SH-SY5Y (cell line): Measurements from ENCODE around the gene NTN4.

ENCODE experiments used
- GATA2 ChIP-seq: IDR thresholded peaks from 2 replicates; pipeline ENCODE4 v1.6.1; 2011; ENCODE audit warnings: mild to moderate bottlenecking, low read depth, low read length
- GATA3 ChIP-seq: IDR thresholded peaks from 2 replicates; pipeline ENCODE4 v1.6.1; 2011; ENCODE audit warnings: low read depth, mild to moderate bottlenecking, low read length, moderate library complexity

DNA sequence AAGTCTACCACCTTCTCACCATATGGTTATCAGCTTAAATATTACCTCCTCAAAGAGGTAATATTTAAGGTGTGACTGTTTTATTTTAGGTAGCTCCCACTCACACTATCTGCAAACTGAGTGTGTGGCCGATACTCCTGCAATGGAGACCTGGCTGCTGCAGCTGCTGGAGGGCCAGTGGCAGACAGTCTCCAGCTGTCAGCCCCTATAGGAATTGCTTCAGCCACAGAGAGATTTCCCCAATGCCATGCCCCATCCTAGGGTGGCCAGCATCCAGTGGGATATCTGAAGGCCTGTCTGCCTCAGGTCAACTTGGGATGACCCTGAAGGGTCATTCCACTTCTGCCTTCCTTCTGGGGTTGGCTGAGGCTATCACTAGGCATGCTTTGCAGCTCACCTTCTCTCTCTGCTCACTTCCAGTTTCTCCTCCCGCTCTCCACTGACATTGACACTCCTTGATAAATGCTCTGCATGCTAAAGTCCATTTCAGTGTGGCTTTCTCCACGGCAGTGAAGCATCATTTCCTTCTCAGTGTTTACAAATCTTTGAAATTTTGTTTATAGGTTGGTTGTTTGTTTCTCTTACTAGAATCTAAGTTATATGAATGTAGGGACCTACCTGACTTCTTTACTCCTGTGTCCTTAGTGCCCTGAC lies 149.1 kb downstream of the NTN4 start:
- TF ChIP-seq GATA3 (no peak), GATA2 (no peak)
